ENCODE results near the gene CNPY1. TPM values are rescaled to one million over a fixed set of nuclear protein-coding genes. Genes with fewer than 3 reads are reported as not detected.

The CNPY1 gene
- total and polyA plus RNA-seq, 12 donors: not detected

- H3K27ac ChIP-seq: no peak overlapping the region
- no peaks in the 10 kb centered on the region for H3K9me3 ChIP-seq (replicated peaks in 1 of 3)
- intact Hi-C loops (cut with DNase I): no loop called here
- peaks cover 21 to 22% of the 10 kb centered on the region in 2 donors for H3K4me1 ChIP-seq (replicated peaks in 1 of 2)
- peaks cover 92% of the 10 kb centered on the region for H3K27me3 ChIP-seq
- H3K36me3 ChIP-seq (replicated peaks in 1 of 2): no peaks in the 10 kb centered on the region
- no peak overlapping the region for H3K4me3 ChIP-seq
- no peak for DNase-seq
- 3 to 9% (median 4%) methylated on average over 30 to 82 of the region's 82 CpGs for WGBS, 4 donors
- TF ChIP-seq POLR2A (IDR thresholded peaks at IDR 0.05): no peak
- TF ChIP-seq CTCF (IDR thresholded peaks at IDR 0.05): no peak
These were observed 91.9 kb downstream of the CNPY1 start for GRCh38 chr7:155454183-155455112.

GRCh38 chr7:155453296-155454182 is 92.8 kb downstream of the CNPY1 start:
- 5 to 8% (median 6%) methylated on average over 10 to 57 of the region's 57 CpGs for WGBS, 4 donors
- H3K4me1 ChIP-seq (replicated peaks in 1 of 2): peaks cover 17 to 18% of the 10 kb centered on the region in 2 donors
- no peak overlapping the region for H3K27ac ChIP-seq
- no peak for TF ChIP-seq CTCF (IDR thresholded peaks at IDR 0.05)
- peaks cover 92% of the 10 kb centered on the region for H3K27me3 ChIP-seq
- H3K4me3 ChIP-seq: no peak overlapping the region
- intact Hi-C loops (cut with DNase I): no loop called here
- no peaks in the 10 kb centered on the region for H3K9me3 ChIP-seq (replicated peaks in 1 of 3)
- no peaks in the 10 kb centered on the region for H3K36me3 ChIP-seq (replicated peaks in 1 of 2)
- no peak for DNase-seq

- TF ChIP-seq POLR2A (IDR thresholded peaks at IDR 0.05) (no peak), CTCF (IDR thresholded peaks at IDR 0.05) (no peak)
- intact Hi-C loops (cut with DNase I): no loop called here
- H3K9me3 ChIP-seq (replicated peaks in 1 of 3): no peaks in the 10 kb centered on the region
- no peaks in the 10 kb centered on the region for H3K36me3 ChIP-seq (replicated peaks in 1 of 2)
- 30 to 39% (median 35%) methylated on average over 5 of the region's 5 CpGs for WGBS, 4 donors
- no peak overlapping the region for H3K4me3 ChIP-seq
- H3K27me3 ChIP-seq: peaks cover 94% of the 10 kb centered on the region
- no peak for DNase-seq
- H3K27ac ChIP-seq: no peak overlapping the region
- peaks cover 11% of the 10 kb centered on the region in 2 donors for H3K4me1 ChIP-seq (replicated peaks in 1 of 2)
These were observed 93.7 kb downstream of the CNPY1 start for GRCh38 chr7:155452505-155453295.

Measured in adrenal gland (tissue), 12 donors.